IgD-negative memory B cell (primary cell): ENCODE results near the gene PEAK1. TPM values are rescaled to one million over a fixed set of nuclear protein-coding genes. Genes with fewer than 3 reads are reported as not detected.

ENCODE experiments used
- H3K27ac Mint-ChIP-seq, 3 donors: one replicate each; pipeline ENCODE4 v1.8.0; 2020 to 2022; ENCODE audit warnings: mild to moderate bottlenecking in 3 of 3, mixed read lengths in 3 of 3, moderate library complexity in 1 of 3
- H3K27me3 Mint-ChIP-seq: one replicate; pipeline ENCODE4 v1.8.0; 2021; ENCODE audit warnings: mixed read lengths
- H3K36me3 Mint-ChIP-seq: one replicate; pipeline ENCODE4 v1.8.0; 2020; ENCODE audit warnings: mild to moderate bottlenecking, mixed read lengths
- H3K4me1 Mint-ChIP-seq, 3 donors: one replicate each; pipeline ENCODE4 v1.8.0; 2020 to 2022; ENCODE audit warnings: mixed read lengths in 3 of 3, mild to moderate bottlenecking in 1 of 3
- H3K4me3 Mint-ChIP-seq, 4 donors: one replicate each; pipeline ENCODE4 v1.8.0; 2020 to 2022; ENCODE audit warnings: mild to moderate bottlenecking in 4 of 4, mixed read lengths in 4 of 4, moderate library complexity in 3 of 4
- H3K9me3 Mint-ChIP-seq, 3 donors: one replicate each; pipeline ENCODE4 v1.8.0; 2020 to 2021; ENCODE audit warnings: mixed read lengths in 3 of 3, mild to moderate bottlenecking in 1 of 3
- polyA plus RNA-seq: library from polyadenylated mRNA; unstranded; fragments of 300-500 nt; fragmentation: Illumina TruSeq; gene quantifications from one replicate; pipeline ENCODE4 v1.2.3, GENCODE V29; 2021

Gene PEAK1
- polyA plus RNA-seq, 1 donor from 2014 or later: 5.8 TPM

- Mint-ChIP-seq H3K36me3 (peaks cover 28% of the 10 kb centered on the region), H3K4me1 (peaks cover 0 to 6% (median 0%) of the 10 kb centered on the region in 3 donors), H3K27ac (no peak overlapping the region), H3K9me3 (peaks cover 2 to 20% (median 6%) of the 10 kb centered on the region in 3 donors), H3K4me3 (no peak overlapping the region), H3K27me3 (no peaks in the 10 kb centered on the region)
Observed at GRCh38 chr15:77139312-77139711, 280.6 kb downstream of the PEAK1 start.

GRCh38 chr15:77138167-77138522 is 281.8 kb downstream of the PEAK1 start:
- H3K9me3 Mint-ChIP-seq: peaks cover 2 to 20% (median 6%) of the 10 kb centered on the region in 3 donors
- H3K27me3 Mint-ChIP-seq: no peaks in the 10 kb centered on the region
- no peak overlapping the region for H3K4me3 Mint-ChIP-seq
- no peaks in the 10 kb centered on the region for H3K4me1 Mint-ChIP-seq
- H3K36me3 Mint-ChIP-seq: peaks cover 24% of the 10 kb centered on the region
- H3K27ac Mint-ChIP-seq: no peak overlapping the region

GRCh38 chr15:77135181-77135580 is 284.7 kb downstream of the PEAK1 start:
- Mint-ChIP-seq H3K4me1 (no peaks in the 10 kb centered on the region), H3K27ac (no peak overlapping the region), H3K36me3 (peaks cover 16% of the 10 kb centered on the region), H3K4me3 (no peak overlapping the region), H3K9me3 (peaks cover 0 to 3% (median under 1%) of the 10 kb centered on the region in 3 donors), H3K27me3 (no peaks in the 10 kb centered on the region)

GRCh38 chr15:77130315-77130930 is 289.5 kb downstream of the PEAK1 start:
- no peak overlapping the region for H3K4me3 Mint-ChIP-seq
- H3K9me3 Mint-ChIP-seq: no peaks in the 10 kb centered on the region
- no peaks in the 10 kb centered on the region for H3K27me3 Mint-ChIP-seq
- peaks cover 15% of the 10 kb centered on the region for H3K36me3 Mint-ChIP-seq
- H3K4me1 Mint-ChIP-seq: peaks cover 0 to 7% (median 0%) of the 10 kb centered on the region in 3 donors
- no peak overlapping the region for H3K27ac Mint-ChIP-seq

- H3K4me1 Mint-ChIP-seq: peaks cover 14 to 31% (median 20%) of the 10 kb centered on the region in 3 donors
- no peaks in the 10 kb centered on the region for H3K9me3 Mint-ChIP-seq
- H3K4me3 Mint-ChIP-seq: no peak overlapping the region
- H3K36me3 Mint-ChIP-seq: peaks cover 9% of the 10 kb centered on the region
- peak overlapping the region in 1 of 3 donors; percentile 40 for H3K27ac Mint-ChIP-seq
- H3K27me3 Mint-ChIP-seq: no peaks in the 10 kb centered on the region
Observed at GRCh38 chr15:77127626-77128025, 292.3 kb downstream of the PEAK1 start.

- H3K4me1 Mint-ChIP-seq: peaks cover 17 to 39% (median 26%) of the 10 kb centered on the region in 3 donors
- no peaks in the 10 kb centered on the region for H3K27me3 Mint-ChIP-seq
- H3K27ac Mint-ChIP-seq: peak overlapping the region in 1 of 3 donors; percentile 40
- no peaks in the 10 kb centered on the region for H3K9me3 Mint-ChIP-seq
- no peak overlapping the region for H3K4me3 Mint-ChIP-seq
- peaks cover 9% of the 10 kb centered on the region for H3K36me3 Mint-ChIP-seq
Observed at GRCh38 chr15:77126529-77127326, 293.2 kb downstream of the PEAK1 start.

GRCh38 chr15:77123854-77124253 is 296.1 kb downstream of the PEAK1 start:
- Mint-ChIP-seq H3K36me3 (peaks cover 7% of the 10 kb centered on the region), H3K9me3 (no peaks in the 10 kb centered on the region), H3K4me1 (peaks cover 23 to 58% (median 36%) of the 10 kb centered on the region in 3 donors), H3K27ac (no peak overlapping the region), H3K27me3 (peaks cover under 1% of the 10 kb centered on the region), H3K4me3 (no peak overlapping the region)

GRCh38 chr15:77122576-77122975 is 297.3 kb downstream of the PEAK1 start:
- peak overlapping the region in 1 of 4 donors; percentile 23 for H3K4me3 Mint-ChIP-seq
- H3K36me3 Mint-ChIP-seq: peaks cover 4% of the 10 kb centered on the region
- peaks cover 2% of the 10 kb centered on the region for H3K27me3 Mint-ChIP-seq
- peaks cover 23 to 61% (median 38%) of the 10 kb centered on the region in 3 donors for H3K4me1 Mint-ChIP-seq
- H3K9me3 Mint-ChIP-seq: no peaks in the 10 kb centered on the region
- H3K27ac Mint-ChIP-seq: no peak overlapping the region

GRCh38 chr15:77121599-77121998 is 298.3 kb downstream of the PEAK1 start:
- Mint-ChIP-seq H3K27ac (no peak overlapping the region), H3K4me3 (no peak overlapping the region), H3K4me1 (peaks cover 23 to 54% (median 38%) of the 10 kb centered on the region in 3 donors), H3K36me3 (no peaks in the 10 kb centered on the region), H3K27me3 (peaks cover 2% of the 10 kb centered on the region), H3K9me3 (no peaks in the 10 kb centered on the region)

GRCh38 chr15:77120576-77120975 is 299.3 kb downstream of the PEAK1 start:
- H3K27ac Mint-ChIP-seq: no peak overlapping the region
- peaks cover 23 to 54% (median 38%) of the 10 kb centered on the region in 3 donors for H3K4me1 Mint-ChIP-seq
- no peaks in the 10 kb centered on the region for H3K9me3 Mint-ChIP-seq
- H3K4me3 Mint-ChIP-seq: no peak overlapping the region
- H3K36me3 Mint-ChIP-seq: no peaks in the 10 kb centered on the region
- peaks cover 2% of the 10 kb centered on the region for H3K27me3 Mint-ChIP-seq

- Mint-ChIP-seq H3K27ac (no peak overlapping the region), H3K36me3 (no peaks in the 10 kb centered on the region), H3K9me3 (no peaks in the 10 kb centered on the region), H3K4me3 (no peak overlapping the region), H3K4me1 (peaks cover 23 to 48% (median 36%) of the 10 kb centered on the region in 3 donors), H3K27me3 (peaks cover 2% of the 10 kb centered on the region)
Observed at GRCh38 chr15:77119446-77119845, 300.5 kb downstream of the PEAK1 start.

- H3K27me3 Mint-ChIP-seq: peaks cover 2% of the 10 kb centered on the region
- no peak overlapping the region for H3K4me3 Mint-ChIP-seq
- H3K9me3 Mint-ChIP-seq: no peaks in the 10 kb centered on the region
- H3K36me3 Mint-ChIP-seq: peaks cover under 1% of the 10 kb centered on the region
- peak overlapping the region in 1 of 3 donors; percentile 14 for H3K27ac Mint-ChIP-seq
- H3K4me1 Mint-ChIP-seq: peaks cover 18 to 43% (median 30%) of the 10 kb centered on the region in 3 donors
Observed at GRCh38 chr15:77118882-77119321, 301.0 kb downstream of the PEAK1 start.

- H3K36me3 Mint-ChIP-seq: peaks cover 2% of the 10 kb centered on the region
- peaks cover 2% of the 10 kb centered on the region for H3K27me3 Mint-ChIP-seq
- H3K9me3 Mint-ChIP-seq: no peaks in the 10 kb centered on the region
- peaks cover 5 to 16% (median 14%) of the 10 kb centered on the region in 3 donors for H3K4me1 Mint-ChIP-seq
- H3K27ac Mint-ChIP-seq: no peak overlapping the region
- no peak overlapping the region for H3K4me3 Mint-ChIP-seq
Observed at GRCh38 chr15:77115179-77115578, 304.7 kb downstream of the PEAK1 start.

GRCh38 chr15:77112838-77113504 is 306.9 kb downstream of the PEAK1 start:
- H3K4me1 Mint-ChIP-seq: peaks cover 3 to 9% (median 3%) of the 10 kb centered on the region in 3 donors
- H3K4me3 Mint-ChIP-seq: no peak overlapping the region
- no peaks in the 10 kb centered on the region for H3K27me3 Mint-ChIP-seq
- H3K36me3 Mint-ChIP-seq: peaks cover 2% of the 10 kb centered on the region
- peak overlapping the region in 1 of 3 donors; percentile 13 for H3K27ac Mint-ChIP-seq
- no peaks in the 10 kb centered on the region for H3K9me3 Mint-ChIP-seq

GRCh38 chr15:77111789-77112188 is 308.1 kb downstream of the PEAK1 start:
- Mint-ChIP-seq H3K27me3 (no peaks in the 10 kb centered on the region), H3K36me3 (peaks cover 2% of the 10 kb centered on the region), H3K4me1 (peaks cover 6 to 12% (median 8%) of the 10 kb centered on the region in 3 donors), H3K27ac (peak overlapping the region in 1 of 3 donors; percentile 1), H3K9me3 (no peaks in the 10 kb centered on the region), H3K4me3 (no peak overlapping the region)
